ENCODE measurements around the gene NKX1-2.

Gene NKX1-2

DNA sequence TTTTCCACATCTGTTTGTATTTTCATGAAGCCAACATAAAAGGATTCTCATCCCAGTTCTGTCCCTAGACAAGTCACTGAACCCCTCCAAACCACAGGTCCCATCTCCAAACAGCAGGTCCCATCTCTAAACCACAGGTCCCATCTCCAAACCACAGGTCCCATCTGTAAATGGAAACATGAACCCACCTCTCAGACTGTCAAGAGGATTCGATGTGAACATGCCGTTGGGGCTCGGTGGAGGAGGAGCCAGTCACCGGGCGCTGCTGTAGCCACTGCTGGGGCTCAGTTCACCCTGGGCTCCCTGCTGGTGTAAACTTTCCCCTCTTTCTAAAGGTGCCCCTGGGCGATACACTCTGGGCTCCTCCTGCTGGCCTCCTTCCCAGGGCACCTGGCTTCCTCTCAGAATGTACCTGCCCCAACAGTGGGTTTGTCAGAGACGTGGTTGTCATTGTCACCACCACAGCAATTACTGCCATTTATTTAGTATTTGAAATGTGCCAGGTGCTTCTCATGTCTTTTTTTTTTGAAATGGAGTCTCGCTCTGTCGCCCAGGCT, 24.8 kb upstream of the NKX1-2 start:
- no peak for DNase-seq

DNA sequence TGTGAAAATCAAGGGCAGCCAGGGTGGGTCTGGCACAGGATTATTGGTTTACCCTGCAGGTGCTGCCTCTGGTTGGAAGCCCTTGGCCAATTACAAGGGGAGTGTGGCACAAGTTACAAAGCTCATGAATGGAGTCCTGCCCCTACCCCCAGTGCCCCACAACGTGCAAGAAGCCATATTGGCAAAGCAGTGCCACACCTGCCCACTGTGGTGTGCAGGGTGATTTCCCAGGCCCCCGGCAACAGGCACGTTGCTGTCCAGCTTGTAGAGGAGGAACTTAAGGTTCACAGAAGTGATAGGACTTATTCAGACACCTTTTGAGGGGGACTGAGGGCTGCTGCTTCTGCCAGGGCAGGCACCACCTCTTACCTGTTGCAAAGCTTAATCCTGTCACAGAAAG, 23.2 kb upstream of the NKX1-2 start:
- no peak for DNase-seq

GRCh38 chr10:124472071-124472470, 22.2 kb upstream of the NKX1-2 start:
- no peak for DNase-seq

DNA sequence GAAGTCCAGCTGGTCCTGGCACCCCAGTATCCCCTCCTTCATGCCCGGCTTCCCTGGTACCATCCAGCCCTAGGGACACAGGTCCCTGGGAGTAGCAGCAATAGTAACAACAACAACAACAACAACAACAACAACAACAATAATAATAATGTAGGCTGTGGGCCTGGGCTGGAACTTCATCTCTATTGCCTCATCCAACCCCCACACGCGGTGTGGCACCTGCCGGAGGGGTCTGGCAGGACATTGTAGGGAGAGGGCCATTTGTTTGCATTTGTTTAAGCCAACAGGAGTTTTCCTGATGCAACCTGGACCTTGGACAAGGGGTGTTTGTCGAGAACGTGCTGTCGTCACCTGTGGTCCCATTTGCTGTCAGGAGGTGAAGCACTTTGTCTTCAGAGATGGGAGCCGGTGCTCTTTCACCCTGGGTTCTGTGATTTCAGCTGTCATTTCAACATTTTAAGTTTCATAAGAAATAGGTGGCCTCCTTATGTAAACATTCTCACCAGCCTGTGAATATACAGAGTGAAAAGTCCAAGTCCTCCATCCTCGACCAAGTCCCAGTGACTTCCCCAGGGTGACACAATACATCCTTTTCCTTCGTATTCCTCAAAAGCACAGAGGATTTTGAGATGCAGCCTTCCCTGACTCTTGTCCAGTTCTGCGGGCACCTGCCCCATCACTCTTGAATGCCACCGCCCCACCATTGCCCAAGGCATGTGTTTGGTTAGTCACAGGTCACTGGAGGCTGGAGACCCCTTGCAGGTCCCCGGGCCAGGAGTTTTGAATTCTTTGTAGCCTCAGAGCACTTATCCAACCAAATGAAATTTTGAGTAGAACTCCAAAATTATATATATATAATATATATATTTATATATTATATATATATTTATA, 21.0 kb upstream of the NKX1-2 start:
- no peak for DNase-seq

GRCh38 chr10:124469956-124470484, 20.2 kb upstream of the NKX1-2 start:
- DNase-seq, result no peak

GRCh38 chr10:124468624-124469023, 18.8 kb upstream of the NKX1-2 start:
- no peak for DNase-seq

GRCh38 chr10:124467165-124467564, 17.3 kb upstream of the NKX1-2 start:
- DNase-seq, result no peak

GRCh38 chr10:124465777-124466488, 16.1 kb upstream of the NKX1-2 start:
- DNase-seq, result no peak

DNA sequence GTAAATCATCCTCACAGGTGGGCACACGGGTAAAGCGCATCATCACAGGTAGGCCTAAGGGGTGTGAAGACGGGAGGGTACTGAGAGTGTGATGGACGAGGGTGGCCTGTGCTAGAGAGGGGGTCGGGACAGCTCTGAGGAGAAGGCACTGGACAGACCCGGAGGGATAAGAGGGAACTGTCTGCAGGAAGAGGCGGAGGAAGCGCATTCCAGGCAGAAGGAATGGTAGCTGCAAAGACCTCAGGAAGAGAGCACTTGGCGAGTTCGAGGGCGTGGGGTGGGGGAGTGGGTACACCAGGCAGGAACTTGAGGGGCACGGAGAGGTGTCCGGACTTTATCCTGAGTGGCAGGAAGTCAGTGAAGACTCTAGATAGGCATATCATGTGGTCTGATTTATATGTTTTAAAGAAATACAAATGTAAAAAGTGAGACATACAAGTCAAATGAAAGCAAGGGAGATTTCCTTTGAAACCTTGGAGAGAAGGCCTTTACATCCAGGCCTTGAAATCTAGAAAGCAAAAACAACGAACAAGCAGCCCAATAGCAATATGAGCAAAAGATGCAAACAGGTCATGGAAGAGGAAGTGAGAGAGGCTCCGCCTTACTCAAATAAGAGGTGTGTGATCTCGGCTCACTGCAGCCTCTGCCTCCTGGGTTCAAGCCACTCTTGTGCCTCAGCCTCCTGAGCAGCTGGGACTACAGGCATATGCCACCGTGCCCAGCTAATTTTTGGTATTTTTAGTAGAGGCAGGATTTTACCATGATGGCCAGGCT, 15.4 kb upstream of the NKX1-2 start:
- no peak for DNase-seq

- DNase-seq, result no peak
Observed at GRCh38 chr10:124464028-124464965, 14.5 kb upstream of the NKX1-2 start.

DNA sequence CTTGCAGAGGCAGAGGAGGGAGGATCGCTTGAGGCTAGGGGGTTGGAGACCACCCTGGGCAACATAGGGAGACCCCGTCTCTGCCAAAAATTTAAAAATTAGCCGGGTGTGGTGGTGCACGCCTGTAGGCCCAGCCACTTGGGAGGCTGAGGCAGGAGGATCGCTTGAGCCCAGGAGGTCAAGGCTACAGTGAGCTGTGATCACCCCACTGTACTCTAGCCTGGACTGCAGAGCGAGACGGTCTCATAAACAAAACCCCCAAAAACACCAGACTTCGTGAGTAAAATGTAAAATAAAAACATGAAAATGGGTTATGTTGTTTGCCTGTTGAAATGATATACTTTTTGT, 12.5 kb upstream of the NKX1-2 start:
- DNase-seq, result no peak

- peak; percentile 78 for DNase-seq
Observed at GRCh38 chr10:124461642-124462347, 12.0 kb upstream of the NKX1-2 start, which contains the start of gene LHPP. Gene LHPP (plus strand): TSS chr10:124461823. CDS start chr10:124461863, 40 bp downstream.

- no peak for DNase-seq
Observed at GRCh38 chr10:124460144-124460543, 10.3 kb upstream of the NKX1-2 start.

- no peak for DNase-seq
Observed at GRCh38 chr10:124459395-124459794, 9.6 kb upstream of the NKX1-2 start.

DNA sequence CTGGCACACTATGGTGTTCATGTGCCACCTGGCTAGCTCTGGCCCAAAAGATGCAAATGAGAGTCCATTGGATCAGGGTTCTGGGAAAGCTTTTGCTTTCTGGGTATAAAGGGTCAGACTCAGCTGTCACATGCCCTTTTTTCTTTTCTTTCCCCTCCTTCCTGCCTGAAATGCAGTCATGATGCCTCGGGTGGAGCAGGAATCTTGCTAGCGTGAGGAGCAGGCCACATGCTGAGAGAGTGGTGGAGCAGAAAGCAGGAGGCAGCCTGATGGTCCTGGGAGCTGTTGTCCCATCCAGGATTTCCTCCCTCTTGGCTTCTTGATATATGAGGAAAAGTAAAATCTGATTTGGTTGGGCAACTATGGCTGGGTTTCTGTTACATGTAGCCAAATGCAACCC, 9.1 kb upstream of the NKX1-2 start:
- no peak for DNase-seq

- no peak for DNase-seq
Observed at GRCh38 chr10:124458473-124458872, 8.6 kb upstream of the NKX1-2 start.

DNA sequence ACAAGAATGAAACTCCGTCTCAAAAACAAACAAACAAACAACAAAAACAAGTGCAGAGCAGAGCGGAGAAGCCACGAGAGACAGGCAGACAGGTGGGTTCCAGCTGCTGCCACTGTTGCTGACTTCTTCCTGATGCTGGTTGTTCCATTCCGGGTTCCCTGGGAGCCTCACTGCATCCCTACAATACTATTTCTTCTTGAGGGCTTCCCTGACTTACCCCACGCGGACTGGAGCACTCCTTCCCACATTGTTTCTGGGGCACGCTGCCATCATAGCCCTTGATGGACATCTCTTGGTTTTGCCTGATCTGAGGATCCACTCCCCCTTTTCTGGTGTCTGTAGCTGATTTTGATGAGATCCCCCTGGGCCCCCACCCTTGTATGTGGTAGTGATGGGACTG, 5.6 kb upstream of the NKX1-2 start:
- no peak for DNase-seq

GRCh38 chr10:124453960-124454610, 4.2 kb upstream of the NKX1-2 start:
- no peak for DNase-seq

GRCh38 chr10:124451276-124451675, 1.4 kb upstream of the NKX1-2 start:
- no peak for DNase-seq

GRCh38 chr10:124450783-124451057, 885 bp upstream of the NKX1-2 start:
- no peak for DNase-seq
